A549 (cell line): ENCODE data around the gene NAPSA.
A peak's percentile ranks its signal among the peaks of the same experiment; 100 is the strongest.

Experiments
- CTCF ChIP-seq: fragments of >200 bp; sonication (Bioruptor Twin); formaldehyde crosslinking; IDR thresholded peaks from 3 replicates; pipeline ENCODE4 v1.5.1; 2016
- ELK1 ChIP-seq: fragments of 150-350 bp; IDR thresholded peaks from 2 replicates; pipeline ENCODE4 v1.6.1; 2014; ENCODE audit warnings: low read depth, mild to moderate bottlenecking, low read length
- KDM1A ChIP-seq: fragments of 200-600 bp; sonication (generic); IDR thresholded peaks from 2 replicates; pipeline ENCODE4 v1.6.1; 2016; ENCODE audit warnings: low read depth, mild to moderate bottlenecking
- MAFK ChIP-seq: fragments of 450-650 bp; IDR thresholded peaks from 2 replicates; pipeline ENCODE4 v1.6.1; 2014; ENCODE audit not compliant: partially characterized antibody
- MAX ChIP-seq: IDR thresholded peaks from 2 replicates; pipeline ENCODE4 v1.6.1; 2012
- MYC ChIP-seq: IDR thresholded peaks from 2 replicates; pipeline ENCODE4 v1.6.1; 2012; ENCODE audit warnings: mild to moderate bottlenecking, inconsistent platforms, low read length, improper control_type of control experiment, borderline replicate concordance
- POLR2A ChIP-seq: IDR thresholded peaks from 2 replicates; pipeline ENCODE4 v1.6.1; 2012; ENCODE audit warnings: mild to moderate bottlenecking, low read length
- SREBF2 ChIP-seq: fragments of 450-650 bp; IDR thresholded peaks from 2 replicates; pipeline ENCODE4 v1.6.1; 2014; ENCODE audit warnings: mild to moderate bottlenecking, moderate library complexity

- TF ChIP-seq POLR2A (no peak), KDM1A (peak; percentile 55; the same call in 1 of the 2 replicates), SREBF2 (no peak), MAFK (no peak), CTCF (no peak), MYC (no peak), MAX (no peak), ELK1 (no peak)
Measured at GRCh38 chr19:50413096-50413495, 47.7 kb upstream of the NAPSA start.
